Stimulated activated CD4-positive, alpha-beta T cell treated with anti-CD3 and anti-CD28 coated beads, TNF-alpha, amount 100 ng/mL, for 1 hour (primary cell): Measurements from ENCODE around the gene ZNF35.

Experiments
- DNase-seq, 3 donors: peaks; one replicate each; pipeline ENCODE4 v3.0.0-alpha.2; 2020; ENCODE audit warnings: low read depth in 3 of 3, low spot score in 1 of 3

The ZNF35 gene

DNA sequence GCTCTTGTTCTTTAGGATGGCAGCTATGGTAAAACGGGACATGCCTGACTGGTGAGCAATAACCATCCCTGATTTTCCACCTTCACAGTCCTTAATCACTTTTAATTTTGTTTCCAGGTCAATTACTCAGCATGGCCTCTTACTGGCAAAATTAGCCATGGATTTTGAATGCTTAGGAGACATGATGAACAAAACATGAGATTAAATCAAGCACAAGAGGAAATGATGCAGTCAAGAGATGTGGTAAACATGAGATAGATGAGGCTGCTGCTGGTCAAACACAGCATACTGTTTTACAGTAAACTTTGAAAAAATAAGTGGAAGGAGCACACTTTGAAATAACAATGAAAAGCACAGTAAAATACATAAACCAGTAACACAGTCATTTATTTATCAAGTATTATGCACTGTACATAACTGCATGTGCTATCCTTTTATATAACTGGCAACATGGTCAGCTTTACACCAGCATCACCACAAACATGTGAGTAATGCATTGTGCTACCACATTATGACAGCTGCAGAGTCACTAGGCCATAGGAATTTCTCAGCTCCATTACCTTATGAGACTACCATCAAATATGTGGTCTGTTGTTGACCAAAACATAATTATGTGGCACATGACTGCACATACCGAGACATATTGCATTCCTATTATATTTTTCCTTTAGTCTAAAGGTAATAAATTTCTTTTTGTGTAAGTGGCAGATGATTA lies 33.8 kb downstream of the ZNF35 start:
- no peak for DNase-seq

DNA sequence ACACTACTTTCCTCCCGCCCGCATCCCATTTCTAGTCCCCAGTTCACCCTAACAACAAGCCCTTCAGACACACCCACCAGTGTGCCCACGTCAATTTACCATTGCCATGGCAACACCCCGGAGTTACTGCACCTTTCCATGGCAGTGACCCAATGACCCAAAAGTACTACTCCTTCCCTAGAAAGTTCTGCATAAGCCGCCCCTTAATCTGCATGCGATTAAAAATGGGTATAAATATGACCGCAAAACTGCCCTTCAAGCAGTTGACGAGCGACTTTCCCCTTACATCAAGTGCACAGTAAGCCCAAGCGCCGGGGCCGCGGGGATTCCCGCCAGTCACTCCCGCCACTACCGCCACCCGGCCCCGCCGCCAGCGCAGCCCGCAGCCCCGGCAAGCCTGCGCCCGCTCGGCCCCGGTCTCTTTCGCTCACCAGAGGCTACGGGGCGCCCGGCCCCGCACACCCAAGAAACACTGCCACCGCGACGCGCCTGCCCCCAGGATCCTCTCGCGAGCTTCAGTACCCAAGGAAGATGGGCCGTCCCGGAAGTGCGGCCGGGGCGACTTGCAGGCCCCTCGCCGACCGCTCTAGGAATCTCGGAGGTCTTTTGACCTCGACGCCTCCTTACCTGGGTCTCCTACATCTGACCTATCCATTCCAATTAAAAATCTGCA lies 36.7 kb downstream of the ZNF35 start:
- DNase-seq: peak in 1 of 3 donors; percentile 24

DNA sequence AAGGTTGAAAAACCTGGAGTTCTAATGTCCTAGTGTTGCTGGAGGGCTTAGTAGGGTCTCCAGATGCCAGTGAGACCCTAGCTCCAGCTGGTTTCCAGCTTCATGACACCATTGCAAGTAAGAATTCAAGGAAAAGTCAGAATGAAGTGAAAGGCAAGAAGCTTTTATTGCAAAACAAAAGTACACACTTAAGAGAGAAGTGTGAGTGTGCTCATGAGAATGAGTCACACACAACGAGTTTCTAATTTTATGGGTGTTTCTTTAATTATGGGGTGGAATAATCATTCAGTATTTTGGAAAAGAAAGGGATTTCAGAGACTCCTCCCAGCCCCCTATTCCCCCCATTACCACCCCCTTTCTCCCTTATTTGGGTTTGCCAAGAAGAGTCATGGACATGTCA lies 39.4 kb downstream of the ZNF35 start:
- DNase-seq: no peak
